GM19455 (cell line): ENCODE data around the gene WDR43.

Experiments
- ATAC-seq: cut with Tn5 transposase; IDR thresholded peaks from one replicate; pipeline ENCODE4 v1.9.1; 2021; ENCODE audit not compliant: unreplicated experiment

The WDR43 gene

GRCh38 chr2:28906821-28907220, 12.4 kb downstream of the WDR43 start:
- ATAC-seq: no peak

- ATAC-seq: no peak
Observed at GRCh38 chr2:28908172-28908571, 13.7 kb downstream of the WDR43 start.

- ATAC-seq: no peak
Observed at GRCh38 chr2:28909655-28910353, 15.3 kb downstream of the WDR43 start.

- no peak for ATAC-seq
Observed at GRCh38 chr2:28915939-28916338, 21.5 kb downstream of the WDR43 start.

- no peak for ATAC-seq
Observed at GRCh38 chr2:28926847-28927246, 32.4 kb downstream of the WDR43 start.

GRCh38 chr2:28927469-28927868, 33.0 kb downstream of the WDR43 start:
- ATAC-seq: no peak

- ATAC-seq: no peak
Observed at GRCh38 chr2:28927878-28928277, 33.4 kb downstream of the WDR43 start.

GRCh38 chr2:28929581-28929980, 35.1 kb downstream of the WDR43 start:
- no peak for ATAC-seq

- no peak for ATAC-seq
Observed at GRCh38 chr2:28930205-28930604, 35.7 kb downstream of the WDR43 start.

GRCh38 chr2:28934769-28935168, 40.3 kb downstream of the WDR43 start:
- ATAC-seq: no peak

- ATAC-seq: no peak
Observed at GRCh38 chr2:28941008-28941407, 46.5 kb downstream of the WDR43 start.

GRCh38 chr2:28944535-28945248, 50.2 kb downstream of the WDR43 start:
- ATAC-seq: no peak

- ATAC-seq: no peak
Observed at GRCh38 chr2:28948160-28948559, 53.7 kb downstream of the WDR43 start.

GRCh38 chr2:28949190-28949589, 54.7 kb downstream of the WDR43 start:
- no peak for ATAC-seq

GRCh38 chr2:28949617-28950305, 55.3 kb downstream of the WDR43 start:
- ATAC-seq: no peak

- ATAC-seq: no peak
Observed at GRCh38 chr2:28950941-28951630, 56.6 kb downstream of the WDR43 start.

GRCh38 chr2:28951910-28952835, 57.7 kb downstream of the WDR43 start:
- no peak for ATAC-seq

- no peak for ATAC-seq
Observed at GRCh38 chr2:28952836-28953211, 58.4 kb downstream of the WDR43 start.

- no peak for ATAC-seq
Observed at GRCh38 chr2:28955467-28955866, 61.0 kb downstream of the WDR43 start.

GRCh38 chr2:28956415-28956826, 62.0 kb downstream of the WDR43 start:
- no peak for ATAC-seq
